Sigmoid colon (tissue), 4 donors: ENCODE results near the gene TSPAN16.

Experiments
- EP300 ChIP-seq, 4 donors: sonication (generic); formaldehyde crosslinking; IDR thresholded peaks; one replicate each; pipeline ENCODE4 v1.6.1; 2017; ENCODE audit warnings: antibody characterized with exemption in 4 of 4
- POLR2AphosphoS5 ChIP-seq, 4 donors: sonication (generic); formaldehyde crosslinking; IDR thresholded peaks; one replicate each; pipeline ENCODE4 v1.6.1; 2017; ENCODE audit warnings: antibody characterized with exemption in 4 of 4
- TF ChIP-seq, protein P1 (sequence below), 4 experiments: fragments of 450-650 bp in 3 of 4; fragments of 200-600 bp in 1 of 4; IDR thresholded peaks; one replicate each; pipeline ENCODE4 v1.5.1; 2016 to 2019; ENCODE audit warnings: antibody characterized with exemption in 4 of 4, mild to moderate bottlenecking in 3 of 4, moderate library complexity in 2 of 4

- TF ChIP-seq, protein P1, sequence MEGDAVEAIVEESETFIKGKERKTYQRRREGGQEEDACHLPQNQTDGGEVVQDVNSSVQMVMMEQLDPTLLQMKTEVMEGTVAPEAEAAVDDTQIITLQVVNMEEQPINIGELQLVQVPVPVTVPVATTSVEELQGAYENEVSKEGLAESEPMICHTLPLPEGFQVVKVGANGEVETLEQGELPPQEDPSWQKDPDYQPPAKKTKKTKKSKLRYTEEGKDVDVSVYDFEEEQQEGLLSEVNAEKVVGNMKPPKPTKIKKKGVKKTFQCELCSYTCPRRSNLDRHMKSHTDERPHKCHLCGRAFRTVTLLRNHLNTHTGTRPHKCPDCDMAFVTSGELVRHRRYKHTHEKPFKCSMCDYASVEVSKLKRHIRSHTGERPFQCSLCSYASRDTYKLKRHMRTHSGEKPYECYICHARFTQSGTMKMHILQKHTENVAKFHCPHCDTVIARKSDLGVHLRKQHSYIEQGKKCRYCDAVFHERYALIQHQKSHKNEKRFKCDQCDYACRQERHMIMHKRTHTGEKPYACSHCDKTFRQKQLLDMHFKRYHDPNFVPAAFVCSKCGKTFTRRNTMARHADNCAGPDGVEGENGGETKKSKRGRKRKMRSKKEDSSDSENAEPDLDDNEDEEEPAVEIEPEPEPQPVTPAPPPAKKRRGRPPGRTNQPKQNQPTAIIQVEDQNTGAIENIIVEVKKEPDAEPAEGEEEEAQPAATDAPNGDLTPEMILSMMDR (IDR thresholded peaks at IDR 0.05): no peak
- no peak for TF ChIP-seq POLR2AphosphoS5 (IDR thresholded peaks at IDR 0.05)
- TF ChIP-seq EP300 (IDR thresholded peaks at IDR 0.05): no peak
Observed at GRCh38 chr19:11265177-11265784, 30.7 kb upstream of the TSPAN16 start.
